Esophagus squamous epithelium (tissue), 4 donors: Measurements from ENCODE around the gene B2M.
"Not testable (repeated sequence)": the region's sequence is repeated elsewhere in the genome, so short reads cannot be mapped to it uniquely, and the experiment has no call there.

Experiments used
- CTCF ChIP-seq, 6 experiments: fragments of 450-650 bp in 4 of 6; fragments of 200-600 bp in 2 of 6; sonication (generic) in 2 of 6; IDR thresholded peaks; one replicate each; pipeline ENCODE4 v1.5.1; 2016 to 2019; ENCODE audit warnings: antibody characterized with exemption in 6 of 6, mild to moderate bottlenecking in 4 of 6, moderate library complexity in 4 of 6
- POLR2A ChIP-seq, 4 donors: fragments of 450-650 bp; IDR thresholded peaks; one replicate each; pipeline ENCODE4 v1.6.1; 2017; ENCODE audit warnings: antibody characterized with exemption in 4 of 4, mild to moderate bottlenecking in 4 of 4, moderate library complexity in 3 of 4

DNA sequence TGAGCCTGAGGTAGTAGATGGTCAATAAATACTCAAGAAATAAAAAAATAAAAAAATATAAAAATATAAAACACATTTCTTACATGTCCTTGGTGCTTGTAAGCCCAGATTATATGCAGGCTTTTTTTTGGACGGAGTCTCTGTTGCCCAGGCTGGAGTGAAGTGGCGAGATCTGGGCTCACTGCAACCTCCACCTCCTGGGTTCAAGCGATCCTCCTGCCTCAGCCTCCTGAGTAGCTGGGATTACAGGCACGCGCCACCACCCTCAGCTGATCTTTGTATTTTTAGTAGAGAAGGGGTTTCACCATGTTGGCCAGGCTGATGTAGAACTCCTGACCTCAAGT, 16.9 kb downstream of the B2M start:
- not testable (repeated sequence) for TF ChIP-seq CTCF, POLR2A (IDR thresholded peaks at IDR 0.05)
